ENCODE data around the gene EIF4G3.
"Not testable (repeated sequence)": the region's sequence is repeated elsewhere in the genome, so short reads cannot be mapped to it uniquely, and the experiment has no call there.

EIF4G3 gene

DNA sequence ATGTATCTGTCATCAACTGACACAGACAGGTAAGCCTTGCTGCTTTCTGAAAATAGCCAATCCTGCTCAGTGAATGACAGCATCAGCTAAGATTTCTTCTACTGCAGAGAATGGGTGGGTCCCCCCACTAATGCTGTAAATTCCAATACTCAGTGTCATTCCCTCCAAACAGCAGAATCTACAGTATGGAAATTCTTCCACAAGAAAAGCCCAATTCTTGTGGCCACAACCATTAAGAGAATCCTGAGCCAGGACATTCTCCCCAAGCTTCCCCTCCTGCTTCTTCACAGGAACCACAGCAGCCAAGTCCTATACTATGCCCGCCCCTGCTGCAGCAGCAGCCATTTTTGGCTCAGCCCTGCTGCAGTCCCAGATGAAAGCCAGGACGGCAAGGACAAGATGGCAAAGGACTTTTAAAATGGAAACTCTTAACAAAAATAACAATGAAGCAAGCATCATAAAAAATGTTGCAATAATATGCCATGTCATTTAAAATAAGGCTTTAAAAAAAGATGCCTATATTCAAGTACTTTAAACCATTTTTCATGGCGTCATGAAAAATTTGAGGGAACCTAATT, 26.8 kb downstream of the EIF4G3 start:
- DNase-seq = no peak

DNA sequence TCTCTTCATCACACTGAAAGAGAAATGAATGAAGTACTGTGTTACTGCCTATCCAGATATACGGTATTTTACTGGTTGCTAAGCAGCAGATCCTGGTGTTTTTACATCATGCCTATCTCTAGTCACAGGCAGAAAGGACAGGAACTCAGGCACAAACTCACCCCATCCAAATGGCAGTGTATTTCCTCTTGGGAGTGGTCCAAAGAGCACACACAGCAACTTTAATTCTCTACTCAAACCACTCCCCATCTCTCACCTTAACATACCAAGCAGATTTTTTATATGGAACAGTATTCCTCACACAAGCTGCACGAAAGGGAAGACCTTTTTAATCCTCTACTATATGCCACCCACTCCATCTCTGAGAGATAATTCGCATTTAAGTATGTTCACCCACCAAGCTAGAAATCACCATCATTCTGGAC, 27.3 kb downstream of the EIF4G3 start:
- no peak for DNase-seq

DNA sequence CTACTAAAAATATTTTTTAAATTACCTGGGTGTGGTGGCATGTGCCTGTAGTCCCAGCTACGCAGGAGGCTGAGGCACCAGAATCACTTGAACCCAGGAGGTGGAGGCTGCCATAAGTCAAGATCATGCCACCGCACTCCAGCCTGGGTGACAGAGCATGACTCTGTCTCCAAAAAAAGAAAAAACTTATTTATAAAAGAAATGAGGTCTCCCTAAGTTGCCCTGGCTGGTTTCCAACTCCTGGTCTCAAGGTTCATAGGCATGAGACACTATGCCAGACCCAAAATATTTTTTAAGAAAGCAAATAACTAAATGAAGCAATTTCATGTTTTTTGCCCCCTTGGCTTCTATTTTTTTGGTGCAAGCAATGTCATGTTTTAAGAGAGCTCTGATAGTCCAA, 32.9 kb downstream of the EIF4G3 start:
- no peak for DNase-seq

DNA sequence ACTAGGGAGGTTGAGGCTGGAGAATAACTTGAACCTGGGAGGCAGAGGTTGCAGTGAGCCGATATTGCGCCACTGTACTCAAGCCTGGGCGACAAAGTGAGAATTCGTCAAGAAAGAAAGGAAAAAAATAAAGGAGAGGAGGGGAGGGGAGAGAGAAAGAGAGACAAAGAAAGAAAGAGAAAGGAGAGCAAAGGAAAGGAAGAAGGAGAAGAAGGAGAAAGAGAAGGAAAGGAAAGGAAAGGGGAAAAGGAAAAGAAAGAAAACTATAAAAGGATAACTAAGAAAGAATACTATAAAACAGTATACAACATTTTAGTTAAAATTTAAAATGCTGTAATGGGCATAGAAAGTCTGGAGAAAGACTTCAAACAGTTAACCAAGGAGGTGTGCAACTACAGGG, 33.6 kb downstream of the EIF4G3 start:
- DNase-seq = no peak

DNA sequence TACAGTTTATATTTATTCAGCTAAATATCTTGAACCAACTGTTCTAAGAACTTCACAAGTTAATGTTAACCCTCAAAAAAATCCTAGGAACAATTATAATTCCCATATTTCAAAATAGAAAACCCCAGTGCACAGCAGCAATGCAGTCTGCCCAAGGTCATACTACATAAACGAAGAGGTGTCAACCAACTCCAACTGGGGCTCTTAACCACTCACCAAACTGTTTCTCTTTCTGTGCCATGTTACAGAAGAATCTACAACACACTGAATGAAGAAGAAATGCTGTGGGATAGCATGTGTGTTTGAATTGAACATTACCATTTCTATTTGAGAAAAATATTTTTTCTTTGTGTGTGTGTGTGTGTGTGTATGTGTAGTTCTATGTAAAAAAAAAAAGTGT, 35.7 kb downstream of the EIF4G3 start:
- no peak for DNase-seq

DNA sequence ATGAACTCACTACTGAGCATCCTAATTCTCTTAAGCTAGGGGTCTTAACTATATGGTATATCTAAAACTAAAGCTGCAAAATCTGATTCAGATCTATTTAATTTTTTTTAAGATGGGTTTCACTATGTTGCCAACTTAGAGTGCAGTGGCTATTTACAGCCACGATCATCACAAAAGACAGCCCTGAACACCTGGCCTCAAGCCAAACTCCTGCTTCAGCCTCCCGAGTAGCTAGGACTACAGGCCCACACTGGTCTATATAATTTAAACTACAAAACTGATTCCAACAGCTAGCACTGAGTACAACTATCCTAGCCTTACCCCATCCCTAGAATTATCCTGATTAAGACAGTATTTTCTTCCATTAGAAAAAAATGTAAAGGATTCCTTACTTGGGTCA, 37.1 kb downstream of the EIF4G3 start:
- DNase-seq = no peak

DNA sequence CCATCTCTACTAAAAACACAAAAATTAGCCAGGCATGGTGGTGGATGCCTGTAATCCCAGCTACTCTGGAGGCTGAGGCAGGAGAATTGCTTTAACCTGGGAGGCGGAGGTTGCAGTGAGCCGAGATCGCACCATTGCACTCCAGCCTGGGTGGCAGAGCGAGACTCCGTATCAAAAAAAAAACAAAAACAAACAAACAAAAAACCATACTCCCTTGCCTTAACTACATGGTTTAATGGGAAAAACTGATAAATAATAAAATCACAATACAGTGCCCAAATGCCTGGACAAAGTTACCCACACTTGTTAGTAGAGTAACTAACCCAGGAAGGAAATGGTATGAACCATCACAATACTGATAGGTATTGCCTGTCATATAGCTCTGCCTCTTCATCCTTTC, 40.4 kb downstream of the EIF4G3 start:
- not testable (repeated sequence) for DNase-seq

DNA sequence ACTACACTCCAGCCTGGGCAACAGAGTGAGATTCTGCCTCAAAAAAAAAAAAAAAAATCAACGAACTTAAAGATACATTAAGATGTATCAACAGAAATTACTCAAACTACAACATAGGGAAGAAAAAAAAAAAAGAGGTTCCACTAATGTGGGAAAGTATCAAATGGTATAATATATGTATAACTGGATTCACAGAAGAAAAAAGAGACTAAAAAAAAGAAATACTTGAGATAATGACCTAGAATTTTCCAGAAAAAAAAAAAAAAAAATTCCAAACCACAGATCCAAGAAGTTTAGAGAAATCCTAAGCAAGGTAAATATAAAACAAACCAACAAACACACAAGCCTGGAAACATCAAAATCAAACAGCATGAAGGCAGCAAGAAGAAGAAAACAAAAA, 45.5 kb downstream of the EIF4G3 start:
- no peak for DNase-seq

DNA sequence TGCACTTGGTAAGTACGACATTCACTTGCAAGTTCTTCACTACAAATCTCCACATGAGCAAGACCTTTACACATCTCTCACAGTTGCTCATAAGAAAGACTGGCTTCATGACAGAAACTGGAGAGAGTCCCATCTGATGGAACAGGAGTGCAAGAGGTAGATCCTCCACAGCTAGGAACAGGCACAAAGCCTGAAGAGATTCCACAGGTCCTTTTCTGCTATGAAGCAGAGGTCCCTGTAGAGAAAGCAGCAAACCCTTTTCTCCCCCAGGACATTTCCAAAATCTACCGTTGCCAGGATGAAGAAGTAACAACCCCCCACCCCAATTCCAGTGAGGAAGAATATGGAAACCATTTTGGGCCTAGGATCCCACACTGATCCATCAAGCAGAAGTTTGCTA, 47.3 kb downstream of the EIF4G3 start:
- DNase-seq = no peak

DNA sequence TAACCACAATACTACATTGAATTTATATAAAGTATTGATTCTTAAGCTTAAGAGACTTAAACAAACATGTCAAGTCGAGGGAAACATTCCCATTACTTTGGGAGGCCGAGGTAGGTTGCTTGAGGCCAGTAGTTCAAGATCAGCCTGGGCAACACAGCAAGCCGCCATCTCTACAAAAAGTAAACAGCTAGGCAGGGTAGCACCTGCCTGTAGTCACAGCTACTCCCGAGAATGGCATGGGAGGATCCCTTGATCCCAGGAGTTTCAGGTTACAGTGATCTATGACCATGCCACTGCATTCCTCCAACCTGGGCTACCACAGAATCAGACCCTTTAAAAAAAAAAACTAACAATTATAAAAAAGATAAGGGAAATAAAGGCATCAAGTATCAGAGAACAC, 50.4 kb downstream of the EIF4G3 start:
- no peak for DNase-seq

DNA sequence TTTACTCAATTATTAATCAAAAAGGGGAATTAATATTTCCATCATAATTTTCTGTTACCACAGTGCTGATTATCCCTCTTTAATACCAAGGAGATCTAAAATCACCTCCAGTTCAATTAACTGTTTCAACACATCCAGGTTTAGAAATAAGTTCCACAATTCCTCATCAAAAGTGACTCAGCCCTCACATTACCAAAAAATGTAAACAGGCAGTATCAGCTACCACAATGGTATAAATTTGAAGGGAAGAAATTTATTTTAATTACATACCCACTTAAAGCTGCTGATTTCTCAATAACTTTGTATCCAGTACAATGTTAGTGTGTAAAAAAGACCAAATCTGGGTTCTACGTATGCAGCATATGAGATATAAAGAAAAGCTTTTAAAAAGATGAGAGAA, 51.9 kb downstream of the EIF4G3 start:
- no peak for DNase-seq

DNA sequence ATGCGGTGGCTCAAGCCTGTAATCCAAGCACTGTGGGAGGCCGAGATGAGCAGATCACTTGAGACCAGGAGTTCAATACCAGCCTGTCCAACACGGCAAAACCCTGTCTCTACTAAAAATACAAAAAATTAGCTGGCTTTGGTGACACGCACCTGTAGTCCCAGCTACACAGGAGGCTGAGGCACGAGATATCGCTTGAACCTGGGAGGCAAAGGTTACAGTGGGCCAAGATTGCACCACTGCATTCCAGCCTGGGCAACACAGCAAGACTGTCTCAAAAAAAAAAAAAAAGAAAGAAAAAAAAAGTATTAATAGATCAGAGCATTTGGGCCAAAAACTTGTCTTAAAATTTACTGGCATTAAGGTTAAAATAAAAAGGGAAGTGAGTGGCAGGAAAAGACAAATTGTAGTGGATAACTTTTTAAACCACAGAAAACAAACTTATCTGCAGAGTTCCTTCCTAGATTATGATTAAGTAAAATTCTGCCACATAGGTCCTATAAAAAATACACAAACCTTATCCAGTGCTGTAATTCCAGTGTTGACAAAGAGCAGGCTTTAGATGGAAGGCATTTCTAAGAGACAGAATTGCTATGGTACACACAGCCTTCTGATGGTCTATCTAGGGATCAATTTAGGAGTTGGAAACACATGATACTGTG, 53.3 kb downstream of the EIF4G3 start:
- no peak for DNase-seq

DNA sequence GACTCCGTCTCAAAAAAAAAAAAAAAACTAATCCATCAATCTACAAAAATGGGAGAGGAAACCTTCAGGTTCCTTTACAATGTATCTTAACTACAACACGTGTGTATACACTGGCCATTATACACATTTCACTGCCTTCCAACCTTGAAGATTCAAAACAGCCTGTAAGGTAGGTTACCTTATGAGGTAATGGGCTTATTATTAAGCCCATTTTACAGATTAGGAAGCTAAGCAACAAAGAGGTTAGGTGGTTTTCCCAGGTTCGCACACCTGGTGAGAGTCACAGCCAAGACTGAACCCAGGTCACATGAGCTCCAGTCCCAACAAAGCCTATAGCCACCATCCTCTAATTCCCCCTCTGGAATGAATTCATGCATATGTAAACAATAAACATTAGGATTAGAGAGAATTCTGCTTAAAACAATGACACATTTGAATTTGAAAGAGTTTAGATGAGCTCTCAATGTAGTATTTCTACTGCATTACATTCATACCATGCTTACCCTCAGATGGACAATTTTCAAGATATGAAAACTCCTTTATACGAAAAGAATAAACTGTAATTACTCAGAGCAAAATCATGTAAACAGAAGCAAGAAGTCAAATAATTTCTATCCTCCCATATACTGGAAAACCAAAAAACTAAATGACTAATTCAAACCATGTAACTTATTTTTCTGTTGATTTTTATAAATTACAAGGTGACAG, 54.8 kb downstream of the EIF4G3 start:
- no peak for DNase-seq

DNA sequence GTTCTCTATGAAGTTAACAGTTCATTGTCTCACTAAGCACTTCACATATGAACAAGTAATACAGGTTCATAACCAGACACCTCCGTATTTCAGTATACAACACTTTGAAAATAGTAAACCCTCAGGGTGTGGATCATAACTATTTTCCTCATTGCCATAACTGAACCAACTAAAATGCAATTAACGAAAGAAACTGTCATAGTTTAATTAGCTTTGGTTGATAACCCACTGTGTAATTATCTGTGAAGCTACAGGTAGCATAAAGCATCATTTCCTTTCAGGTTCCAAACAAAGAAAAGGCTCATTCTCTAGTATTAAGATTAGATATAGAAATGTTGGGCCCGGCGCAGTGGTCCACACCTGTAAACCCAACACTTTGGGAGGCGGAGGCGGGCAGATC, 58.5 kb downstream of the EIF4G3 start:
- no peak for DNase-seq

DNA sequence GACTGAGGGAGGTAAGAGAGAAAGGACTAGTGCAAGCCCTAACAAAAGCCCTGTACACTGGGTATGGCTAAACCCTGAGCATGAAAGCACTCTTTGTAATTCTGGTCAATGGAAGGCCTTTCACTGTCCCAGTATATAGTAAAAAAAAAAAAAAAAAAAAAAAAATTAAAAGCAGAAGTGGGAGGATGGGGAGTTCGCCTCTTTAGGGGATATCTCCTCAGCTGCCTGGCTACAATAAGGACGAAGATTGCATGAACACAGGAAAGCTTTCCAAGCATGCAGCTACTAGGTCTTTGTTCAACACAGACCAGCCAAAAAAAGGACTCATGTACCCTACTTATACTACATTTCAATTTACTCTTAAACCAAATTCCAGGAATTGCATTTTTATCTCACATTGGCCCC, 59.1 kb downstream of the EIF4G3 start:
- DNase-seq = no peak

DNA sequence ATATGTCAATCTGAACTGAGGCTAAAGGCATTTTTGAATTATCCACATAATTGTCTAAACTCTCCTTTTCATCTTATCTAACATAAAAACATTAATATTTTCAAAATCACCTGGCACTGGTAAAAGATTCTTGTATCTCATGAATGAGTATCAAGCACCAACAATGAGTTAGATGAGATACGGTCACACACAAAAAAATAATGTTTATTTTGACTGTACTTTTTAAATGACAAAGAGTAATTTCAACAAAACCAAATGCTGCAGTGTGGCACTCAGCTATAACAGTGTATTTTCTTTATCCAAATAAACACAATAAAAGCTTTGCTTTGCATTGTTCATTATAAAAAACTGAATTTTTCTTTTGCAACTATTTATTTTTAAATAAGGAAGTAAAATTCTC, 59.5 kb downstream of the EIF4G3 start:
- DNase-seq = no peak

DNA sequence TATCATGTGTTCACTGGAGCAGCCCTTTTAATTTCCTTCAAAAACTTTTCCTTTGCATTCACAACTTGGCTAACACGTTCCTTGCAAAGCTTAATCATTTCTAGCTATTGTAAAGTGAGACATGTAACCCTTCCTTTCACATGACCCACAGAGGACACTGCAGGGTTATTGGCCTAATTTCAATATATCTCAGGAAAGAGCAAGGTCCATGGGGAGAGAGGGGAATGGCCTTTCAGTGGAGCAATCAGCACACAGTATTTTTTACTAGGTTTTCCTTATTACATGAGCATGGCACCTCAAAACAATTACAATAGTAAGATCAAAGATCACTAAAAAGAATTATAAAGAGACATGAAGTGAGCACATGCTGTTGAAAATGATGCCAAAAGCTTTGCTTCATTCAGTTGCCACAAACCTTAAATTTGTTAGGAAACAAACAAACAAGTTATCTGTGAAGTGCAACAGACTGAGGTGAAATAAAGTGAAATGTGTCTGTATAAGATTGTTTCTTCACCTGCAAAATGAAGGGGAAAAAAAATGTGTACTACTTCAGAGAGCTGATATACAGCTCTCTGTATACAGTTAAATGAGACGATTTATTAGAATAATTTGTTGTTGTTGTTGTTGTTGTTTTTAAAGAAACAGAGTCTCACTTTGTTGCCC, 61.5 kb downstream of the EIF4G3 start:
- DNase-seq = no peak

DNA sequence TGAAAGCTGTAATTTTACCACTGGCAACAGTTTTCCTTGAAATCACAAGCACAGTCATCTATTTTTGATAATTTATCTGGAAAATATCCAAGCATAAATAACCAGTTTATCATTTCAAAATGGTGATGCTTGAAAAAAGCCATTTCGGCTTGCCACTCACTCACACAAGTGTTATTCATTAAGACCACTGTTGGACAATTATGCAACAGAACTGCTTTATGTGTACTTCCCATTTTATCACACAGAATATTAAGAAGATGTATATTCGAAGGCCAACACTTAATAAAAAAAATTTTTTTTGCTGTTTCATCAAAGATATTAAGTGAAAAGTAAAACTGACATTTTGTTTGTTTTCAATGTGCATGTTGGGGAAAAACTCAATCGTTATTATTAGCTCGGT, 62.3 kb downstream of the EIF4G3 start:
- no peak for DNase-seq

DNA sequence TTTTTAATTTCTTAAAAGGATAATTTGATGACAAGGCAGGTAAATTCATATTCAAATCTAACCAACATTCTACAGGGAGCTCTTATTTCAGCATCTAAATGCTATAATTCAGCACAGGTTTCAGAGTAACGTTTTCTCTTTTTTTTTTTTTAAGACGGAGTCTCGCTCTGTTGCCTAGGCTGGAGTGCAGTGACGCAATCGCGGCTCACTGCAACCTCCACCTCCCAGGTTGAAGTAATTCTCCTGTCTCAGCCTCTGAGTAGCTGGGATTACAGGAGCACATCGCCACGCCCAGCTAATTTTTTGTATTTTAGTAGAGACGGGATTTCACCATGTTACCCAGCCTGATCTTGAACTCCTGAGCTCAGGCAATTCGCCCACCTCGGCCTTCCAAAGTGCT, 66.5 kb downstream of the EIF4G3 start:
- no peak for DNase-seq

DNA sequence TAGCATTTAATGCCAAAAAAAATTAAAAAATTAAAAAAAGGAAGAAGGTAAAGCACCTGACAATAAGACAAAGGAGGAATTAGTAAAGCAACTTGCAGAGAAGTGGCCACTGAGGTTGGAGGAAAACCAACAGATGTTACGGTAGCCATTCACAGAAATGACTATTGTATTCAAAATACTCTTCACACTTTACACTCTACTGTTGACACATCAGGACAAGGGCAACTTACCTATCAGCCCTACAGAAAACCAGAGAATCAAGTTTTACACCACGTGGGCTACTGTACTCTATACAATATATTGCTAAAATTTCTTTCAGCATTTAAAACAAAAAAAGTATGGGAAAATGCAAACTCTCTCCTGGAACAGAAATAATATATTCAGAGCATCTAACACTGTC, 70.0 kb downstream of the EIF4G3 start:
- no peak for DNase-seq

DNA sequence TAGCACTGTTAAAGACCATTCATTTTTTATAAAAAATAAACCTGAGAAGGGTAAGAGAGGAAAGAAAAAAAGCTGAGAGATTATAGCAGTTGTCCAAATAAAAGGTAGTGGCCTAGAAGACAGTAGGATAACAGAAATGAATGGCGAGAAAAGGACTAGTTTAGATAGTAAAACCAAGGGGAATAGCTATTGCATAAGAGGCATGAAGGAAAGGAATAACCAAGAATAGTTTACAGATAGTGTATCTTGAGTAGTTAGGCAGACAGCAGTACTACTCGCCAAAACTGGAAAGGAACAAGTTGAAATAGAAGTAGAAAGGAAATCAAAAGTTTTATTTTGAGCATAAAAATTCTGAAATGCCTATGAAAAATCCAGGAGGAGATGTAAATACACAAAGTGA, 70.5 kb downstream of the EIF4G3 start:
- no peak for DNase-seq

DNA sequence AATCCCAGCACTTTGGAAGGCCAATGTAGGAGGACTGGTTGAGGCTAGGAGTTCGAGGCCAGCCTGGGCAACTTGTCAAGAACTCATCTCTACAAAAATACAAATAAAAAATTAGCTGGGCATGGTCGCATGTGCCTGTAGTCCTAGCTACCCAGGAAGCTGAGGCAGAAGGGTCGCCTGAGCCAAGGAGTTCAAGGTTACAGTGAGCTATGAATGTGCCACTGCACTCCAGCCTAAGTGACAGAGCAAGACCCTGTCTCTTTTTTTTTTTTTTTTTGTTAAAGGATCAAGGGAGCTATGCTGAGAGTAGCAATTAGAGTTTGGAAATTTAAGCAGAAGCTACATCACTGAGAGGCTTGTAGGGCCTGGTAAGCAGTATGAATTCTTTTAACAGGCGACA, 70.9 kb downstream of the EIF4G3 start:
- no peak for DNase-seq

DNA sequence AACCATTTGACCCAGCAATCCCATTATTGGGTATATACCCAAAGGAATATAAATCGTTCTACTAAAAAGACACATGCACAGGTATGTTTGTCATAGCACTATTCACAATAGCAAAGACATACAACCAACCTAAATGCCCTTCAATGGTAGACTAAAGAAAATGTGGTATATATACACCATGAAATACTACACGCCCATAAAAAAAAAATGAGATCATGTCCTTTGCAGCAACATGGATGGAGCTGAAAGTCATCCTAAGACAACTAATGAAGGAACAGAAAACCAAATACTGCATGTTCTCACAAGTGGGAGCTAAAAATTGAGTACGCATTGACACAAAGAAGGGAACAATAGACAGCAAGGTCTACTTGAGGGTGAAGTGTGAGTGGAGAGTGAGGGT, 72.0 kb downstream of the EIF4G3 start:
- DNase-seq = no peak

DNA sequence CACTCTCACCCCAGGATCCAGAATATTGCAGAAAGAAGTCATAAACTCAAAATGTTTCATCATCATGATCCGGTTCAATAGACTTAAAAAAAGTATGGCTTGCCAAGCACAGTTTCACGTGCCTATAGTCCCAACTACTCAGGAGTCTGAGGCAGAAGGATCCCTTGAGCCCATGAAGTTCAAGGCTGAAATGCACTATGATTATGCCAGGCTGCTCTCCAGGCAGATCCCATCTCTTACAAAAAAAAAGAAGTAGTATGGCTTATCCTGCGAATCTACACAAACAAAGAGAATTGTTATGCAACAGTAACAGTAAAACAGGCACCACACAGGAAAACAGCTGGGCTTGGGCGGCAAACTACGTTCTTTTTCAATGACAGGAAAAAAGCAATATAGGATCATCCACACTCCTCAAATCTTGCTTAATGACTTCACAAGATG, 76.2 kb downstream of the EIF4G3 start:
- DNase-seq = no peak

Measured in activated CD4-positive, CD25-positive, alpha-beta regulatory T cell (primary cell).